Loucy (cell line): Measurements from ENCODE around the gene C1QTNF1.

Experiments
- H2AFZ ChIP-seq: fragments of 200-600 bp; sonication (generic); 2 replicates; pipeline ENCODE4 v1.6.0; 2016; ENCODE audit warnings: antibody characterized with exemption, mild to moderate bottlenecking, low read length, moderate library complexity
- H3F3A ChIP-seq: fragments of 200-600 bp; 2 replicates; pipeline ENCODE4 v1.6.0; 2016; ENCODE audit warnings: antibody characterized with exemption, low read depth, mild to moderate bottlenecking
- H3K27me3 ChIP-seq: fragments of 200-600 bp; sonication (generic); 2 replicates; pipeline ENCODE4 v1.6.1; 2014; ENCODE audit warnings: low read length, mild to moderate bottlenecking; ENCODE audit not compliant: insufficient read depth, poor library complexity, severe bottlenecking
- H3K36me3 ChIP-seq: fragments of 200-600 bp; sonication (generic); 2 replicates; pipeline ENCODE4 v1.6.1; 2016; ENCODE audit warnings: low read length; ENCODE audit not compliant: insufficient read depth
- H3K4me1 ChIP-seq: fragments of 200-600 bp; sonication (generic); 2 replicates; pipeline ENCODE4 v1.5.1; 2014; ENCODE audit warnings: low read length, mild to moderate bottlenecking; ENCODE audit not compliant: insufficient read depth, poor library complexity, severe bottlenecking
- H3K4me2 ChIP-seq: fragments of 200-600 bp; sonication (generic); 2 replicates; pipeline ENCODE4 v1.6.0; 2014; ENCODE audit warnings: antibody characterized with exemption, low read length, low read depth, mild to moderate bottlenecking; ENCODE audit not compliant: poor library complexity, severe bottlenecking
- H3K4me3 ChIP-seq: fragments of 200-600 bp; sonication (generic); 2 replicates; pipeline ENCODE4 v1.5.1; 2014; ENCODE audit warnings: low read length, mild to moderate bottlenecking, mixed read lengths; ENCODE audit not compliant: poor library complexity, severe bottlenecking
- H3K79me2 ChIP-seq: fragments of 200-600 bp; sonication (generic); 2 replicates; pipeline ENCODE4 v1.6.1; 2014; ENCODE audit warnings: low read length; ENCODE audit not compliant: insufficient read depth
- H3K9ac ChIP-seq: fragments of 200-600 bp; sonication (generic); 2 replicates; pipeline ENCODE4 v1.6.0; 2014; ENCODE audit warnings: mild to moderate bottlenecking, low read depth, low read length, moderate library complexity; ENCODE audit not compliant: poor library complexity, severe bottlenecking
- H3K9me2 ChIP-seq: fragments of 200-600 bp; sonication (generic); replicated peaks from 2 replicates; pipeline ENCODE4 v1.6.1; 2016; ENCODE audit warnings: low read depth, low read length, mixed read lengths
- H3K9me3 ChIP-seq: fragments of 200-600 bp; sonication (generic); 2 replicates; pipeline ENCODE4 v1.6.1; 2014; ENCODE audit warnings: mild to moderate bottlenecking, antibody characterized with exemption, low read length, low read depth; ENCODE audit not compliant: insufficient read depth
- H4K20me1 ChIP-seq: fragments of 200-600 bp; sonication (generic); 2 replicates; pipeline ENCODE4 v1.6.0; 2014; ENCODE audit warnings: antibody characterized with exemption, low read length, mild to moderate bottlenecking; ENCODE audit not compliant: insufficient read depth, poor library complexity, severe bottlenecking
- CTCF ChIP-seq: fragments of 200-600 bp; sonication (generic); conservative IDR thresholded peaks from 2 replicates; pipeline ENCODE4 v1.5.1; 2014; ENCODE audit warnings: mild to moderate bottlenecking, antibody characterized with exemption, low read length
- EZH2phosphoT487 ChIP-seq: fragments of 200-600 bp; IDR thresholded peaks from 2 replicates; pipeline ENCODE4 v1.6.1; 2018; ENCODE audit warnings: antibody characterized with exemption, mild to moderate bottlenecking, moderate library complexity, borderline replicate concordance

The C1QTNF1 gene

GRCh38 chr17:79023180-79023705, 726 bp upstream of the C1QTNF1 start:
- TF ChIP-seq EZH2phosphoT487 (no peak), CTCF (no peak)
- Histone ChIP-seq H3K79me2 (no peaks in the 10 kb centered on the region), H3K4me3 (no peak overlapping the region), H3K27me3 (no peaks in the 10 kb centered on the region), H3K36me3 (no peaks in the 10 kb centered on the region), H3K9ac (no peak overlapping the region), H3K9me3 (no peaks in the 10 kb centered on the region), H3K9me2 (no peaks in the 10 kb centered on the region), H3F3A (no peaks in the 10 kb centered on the region), H2AFZ (no peak overlapping the region), H3K4me2 (no peak overlapping the region), H3K4me1 (peaks cover 8% of the 10 kb centered on the region), H4K20me1 (no peaks in the 10 kb centered on the region)

- Histone ChIP-seq H3K4me3 (peak overlapping the region; percentile 71), H3K4me1 (peaks cover 8% of the 10 kb centered on the region), H3K27me3 (no peaks in the 10 kb centered on the region), H2AFZ (peak overlapping the region; percentile 78; the same call in 1 of the 2 replicates), H4K20me1 (no peaks in the 10 kb centered on the region), H3K79me2 (no peaks in the 10 kb centered on the region), H3F3A (no peaks in the 10 kb centered on the region), H3K9ac (peak overlapping the region; percentile 23), H3K9me3 (no peaks in the 10 kb centered on the region), H3K36me3 (no peaks in the 10 kb centered on the region), H3K9me2 (no peaks in the 10 kb centered on the region), H3K4me2 (peak overlapping the region; percentile 78)
- TF ChIP-seq CTCF (no peak), EZH2phosphoT487 (no peak)
Measured at GRCh38 chr17:79024901-79025737, 1.1 kb downstream of the C1QTNF1 start.

- H3K36me3 ChIP-seq, result no peaks in the 10 kb centered on the region
- TF ChIP-seq CTCF (no peak), EZH2phosphoT487 (no peak)
- H3K4me1 ChIP-seq, result peaks cover 8% of the 10 kb centered on the region
- no peak overlapping the region for H3K9ac ChIP-seq
- H3F3A ChIP-seq, result no peaks in the 10 kb centered on the region
- no peaks in the 10 kb centered on the region for H3K9me3 ChIP-seq
- no peaks in the 10 kb centered on the region for H4K20me1 ChIP-seq
- H3K4me3 ChIP-seq, result no peak overlapping the region
- no peak overlapping the region for H2AFZ ChIP-seq
- no peaks in the 10 kb centered on the region for H3K79me2 ChIP-seq
- H3K4me2 ChIP-seq, result no peak overlapping the region
- H3K27me3 ChIP-seq, result no peaks in the 10 kb centered on the region
- no peaks in the 10 kb centered on the region for H3K9me2 ChIP-seq
Measured at GRCh38 chr17:79026376-79027273, 2.7 kb downstream of the C1QTNF1 start.
